ENCODE measurements around the gene PLIN1. TPM values are rescaled to one million over a fixed set of nuclear protein-coding genes. Genes with fewer than 3 reads are reported as not detected.
A peak's percentile ranks its signal among the peaks of the same experiment; 100 is the strongest.

The PLIN1 gene
- polyA plus RNA-seq, 3 donors: 128 to 1,761 (median 559) TPM

- WGBS, 3 donors: 68 to 85% (median 71%) methylated on average over 4 of the region's 4 CpGs
- H3K27ac ChIP-seq (ENCODE audit: low read depth, low read length): no peak overlapping the region
Observed at GRCh38 chr15:89674526-89674925, 4.6 kb downstream of the PLIN1 start.

GRCh38 chr15:89673165-89673512 is 6.0 kb downstream of the PLIN1 start:
- H3K27ac ChIP-seq (ENCODE audit: low read depth, low read length): no peak overlapping the region
- 60 to 74% (median 62%) methylated on average over 12 of the region's 12 CpGs for WGBS, 3 donors

- 80 to 90% (median 86%) methylated on average over 12 of the region's 12 CpGs for WGBS, 3 donors
- H3K27ac ChIP-seq (ENCODE audit: low read depth, low read length): no peak overlapping the region
Observed at GRCh38 chr15:89672221-89673164, 6.7 kb downstream of the PLIN1 start.

DNA sequence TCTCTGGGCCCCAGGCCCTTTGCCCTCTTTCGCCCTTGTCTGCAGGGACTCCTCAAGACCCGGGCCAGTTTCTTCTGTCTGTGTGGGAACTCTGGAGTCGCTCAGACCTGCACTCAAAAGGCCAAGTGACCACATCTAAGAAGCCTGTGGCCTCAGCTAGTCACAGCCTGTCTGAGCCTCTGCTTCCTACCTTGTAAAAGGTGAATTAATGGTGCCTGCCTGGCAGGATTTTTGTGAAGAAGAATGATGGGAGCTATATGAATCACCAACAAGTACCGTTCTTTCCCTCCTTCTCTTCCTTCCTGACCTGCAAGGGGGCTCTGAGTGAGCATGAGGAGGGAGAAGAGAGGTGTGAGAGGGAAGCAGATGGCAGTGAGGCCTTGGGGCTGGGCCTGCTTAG is 7.5 kb downstream of the PLIN1 start:
- WGBS, 3 donors: 52 to 62% (median 53%) methylated on average over 4 of the region's 4 CpGs

GRCh38 chr15:89670971-89671560 is 8.1 kb downstream of the PLIN1 start:
- WGBS, 3 donors: 75 to 86% (median 85%) methylated on average over 12 of the region's 12 CpGs
- H3K27ac ChIP-seq (ENCODE audit: low read depth, low read length): no peak overlapping the region

More for the DNA sequence above, 7.5 kb downstream of the PLIN1 start:
- no peak overlapping the region for H3K27ac ChIP-seq (ENCODE audit: low read depth, low read length)

- no peak overlapping the region for H3K27ac ChIP-seq (ENCODE audit: low read depth, low read length)
- 89 to 91% (median 90%) methylated on average over 15 of the region's 15 CpGs for WGBS, 3 donors
Observed at GRCh38 chr15:89669941-89670340, 9.2 kb downstream of the PLIN1 start.

GRCh38 chr15:89669309-89669865 is 9.8 kb downstream of the PLIN1 start:
- 70 to 76% (median 74%) methylated on average over 9 of the region's 9 CpGs for WGBS, 3 donors
- no peak overlapping the region for H3K27ac ChIP-seq (ENCODE audit: low read depth, low read length)

DNA sequence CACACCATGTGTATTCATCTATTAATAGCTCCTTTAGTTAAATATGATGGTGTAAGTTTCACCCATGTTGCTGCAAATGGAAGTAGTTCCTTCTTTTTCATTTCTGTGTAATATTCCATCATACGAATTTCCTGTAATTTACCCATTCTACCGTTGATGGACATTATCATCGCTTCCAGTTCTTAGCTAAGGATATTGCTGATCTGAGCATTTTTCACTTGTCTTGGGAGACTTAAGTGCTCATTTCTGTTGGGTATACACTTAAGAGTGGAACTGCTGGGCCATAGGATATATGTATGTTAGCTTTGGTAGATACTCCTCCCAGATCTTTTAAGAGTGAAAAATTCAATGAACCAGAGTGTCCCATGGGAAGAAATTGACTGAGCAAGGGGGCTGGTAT is 11.0 kb downstream of the PLIN1 start:
- WGBS, 3 donors: 91 to 94% (median 93%) methylated on average over 3 of the region's 3 CpGs
- no peak overlapping the region for H3K27ac ChIP-seq (ENCODE audit: low read depth, low read length)

GRCh38 chr15:89667706-89667960 is 11.5 kb downstream of the PLIN1 start:
- no peak overlapping the region for H3K27ac ChIP-seq (ENCODE audit: low read depth, low read length)
- 95 to 98% (median 97%) methylated on average over 7 of the region's 7 CpGs for WGBS, 3 donors

- H3K27ac ChIP-seq (ENCODE audit: low read depth, low read length): no peak overlapping the region
- 71 to 87% (median 79%) methylated on average over 13 of the region's 13 CpGs for WGBS, 3 donors
Observed at GRCh38 chr15:89666858-89667705, 12.1 kb downstream of the PLIN1 start.

DNA sequence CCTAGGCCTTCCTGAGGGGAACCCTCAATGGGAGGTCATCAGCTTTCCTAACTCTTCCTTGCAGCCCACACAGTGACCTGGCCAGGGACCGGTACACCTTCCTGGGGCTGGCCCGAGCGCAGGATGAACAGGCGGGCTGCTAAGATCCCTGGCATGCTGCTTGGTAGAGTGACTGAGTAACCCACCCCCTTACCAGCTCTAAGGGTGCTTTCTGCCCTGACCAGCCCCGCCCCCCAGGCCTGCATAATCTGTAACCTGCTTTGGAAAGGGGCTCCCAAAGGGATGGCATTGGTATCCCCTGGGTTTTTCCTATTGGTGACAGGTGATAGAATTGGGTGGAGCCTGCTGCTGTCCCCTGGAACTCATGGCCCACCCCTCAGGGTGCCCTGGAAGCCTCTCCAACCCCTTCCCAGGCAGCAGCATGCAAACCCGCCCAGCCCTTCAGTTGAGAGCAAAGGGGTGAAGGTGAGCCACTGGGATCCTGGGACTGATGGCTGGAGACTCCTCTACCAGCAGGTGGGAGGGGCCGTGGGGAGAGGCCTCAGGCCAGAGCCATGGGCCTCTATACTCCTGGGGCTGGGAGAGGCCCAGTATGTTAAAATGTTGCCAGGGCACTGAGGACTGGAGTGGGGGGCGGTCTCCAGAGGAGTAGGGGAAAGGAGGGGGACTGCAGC is 12.8 kb downstream of the PLIN1 start:
- WGBS, 3 donors: 88 to 97% (median 89%) methylated on average over 8 of the region's 8 CpGs
- H3K27ac ChIP-seq (ENCODE audit: low read depth, low read length): peak overlapping the region; percentile 58

DNA sequence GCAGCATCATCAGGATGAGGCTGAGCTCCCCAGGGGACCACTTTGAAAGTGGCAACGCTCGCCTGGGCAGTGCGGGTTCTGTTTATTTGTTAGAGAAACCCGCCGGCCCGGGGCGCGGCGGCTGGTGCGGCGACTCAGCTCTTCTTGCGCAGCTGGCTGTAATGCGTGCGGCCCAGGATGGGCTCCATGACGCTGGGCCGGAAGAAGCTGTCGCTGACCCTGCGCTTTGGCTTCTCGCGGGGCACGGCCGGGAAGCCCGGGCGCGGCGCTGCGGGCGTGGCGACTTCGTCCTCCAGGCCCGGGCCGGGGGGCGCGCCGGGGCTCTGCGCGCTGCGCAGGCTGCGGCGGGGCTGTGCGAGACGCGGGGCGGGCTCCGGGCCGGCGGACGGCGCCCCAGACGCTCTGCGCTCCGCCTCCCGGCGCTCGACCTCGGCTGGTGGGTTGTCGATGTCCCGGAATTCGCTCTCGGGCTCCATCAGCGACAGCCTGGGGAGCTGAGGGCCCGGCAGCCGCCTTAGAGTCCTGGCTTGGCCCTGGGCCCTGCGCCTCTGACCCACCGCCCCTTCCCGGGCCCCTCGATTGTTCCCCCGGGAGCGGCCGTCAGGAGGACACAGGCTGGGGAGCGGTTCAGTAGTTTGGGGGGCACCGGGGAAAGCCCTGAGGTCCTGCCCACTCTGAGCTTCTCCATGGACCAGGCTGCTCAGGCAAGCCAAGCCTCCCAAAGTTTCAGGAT is 13.6 kb downstream of the PLIN1 start:
- WGBS, 3 donors: 2 to 5% (median 2%) methylated on average over 60 to 72 of the region's 72 CpGs
- peak overlapping the region; percentile 58 for H3K27ac ChIP-seq (ENCODE audit: low read depth, low read length)

- peak overlapping the region; percentile 58 for H3K27ac ChIP-seq (ENCODE audit: low read depth, low read length)
- WGBS, 3 donors: 80 to 89% (median 84%) methylated on average over 13 of the region's 13 CpGs
Observed at GRCh38 chr15:89664441-89665350, 14.5 kb downstream of the PLIN1 start.

- H3K27ac ChIP-seq (ENCODE audit: low read depth, low read length): no peak overlapping the region
- 30 to 77% (median 32%) methylated on average over 11 of the region's 11 CpGs for WGBS, 3 donors
Observed at GRCh38 chr15:89662893-89663626, 16.1 kb downstream of the PLIN1 start.

- WGBS, 3 donors: 83 to 88% (median 88%) methylated on average over 2 of the region's 2 CpGs
- no peak overlapping the region for H3K27ac ChIP-seq (ENCODE audit: low read depth, low read length)
Observed at GRCh38 chr15:89660556-89660955, 18.6 kb downstream of the PLIN1 start.

GRCh38 chr15:89659295-89659694 is 19.9 kb downstream of the PLIN1 start:
- H3K27ac ChIP-seq (ENCODE audit: low read depth, low read length): no peak overlapping the region
- WGBS, 3 donors: 85 to 92% (median 90%) methylated on average over 2 of the region's 2 CpGs

All from adipose tissue (tissue), 3 donors.